GM12874 (cell line): ENCODE data around the gene SEPTIN3.

Experiments
- TF ChIP-seq, protein P1 (sequence below): IDR thresholded peaks from 2 replicates; pipeline ENCODE4 v1.5.1; 2011; ENCODE audit warnings: low read depth, mild to moderate bottlenecking, control low read depth, low read length, moderate library complexity; ENCODE audit not compliant: insufficient read depth

The SEPTIN3 gene

DNA sequence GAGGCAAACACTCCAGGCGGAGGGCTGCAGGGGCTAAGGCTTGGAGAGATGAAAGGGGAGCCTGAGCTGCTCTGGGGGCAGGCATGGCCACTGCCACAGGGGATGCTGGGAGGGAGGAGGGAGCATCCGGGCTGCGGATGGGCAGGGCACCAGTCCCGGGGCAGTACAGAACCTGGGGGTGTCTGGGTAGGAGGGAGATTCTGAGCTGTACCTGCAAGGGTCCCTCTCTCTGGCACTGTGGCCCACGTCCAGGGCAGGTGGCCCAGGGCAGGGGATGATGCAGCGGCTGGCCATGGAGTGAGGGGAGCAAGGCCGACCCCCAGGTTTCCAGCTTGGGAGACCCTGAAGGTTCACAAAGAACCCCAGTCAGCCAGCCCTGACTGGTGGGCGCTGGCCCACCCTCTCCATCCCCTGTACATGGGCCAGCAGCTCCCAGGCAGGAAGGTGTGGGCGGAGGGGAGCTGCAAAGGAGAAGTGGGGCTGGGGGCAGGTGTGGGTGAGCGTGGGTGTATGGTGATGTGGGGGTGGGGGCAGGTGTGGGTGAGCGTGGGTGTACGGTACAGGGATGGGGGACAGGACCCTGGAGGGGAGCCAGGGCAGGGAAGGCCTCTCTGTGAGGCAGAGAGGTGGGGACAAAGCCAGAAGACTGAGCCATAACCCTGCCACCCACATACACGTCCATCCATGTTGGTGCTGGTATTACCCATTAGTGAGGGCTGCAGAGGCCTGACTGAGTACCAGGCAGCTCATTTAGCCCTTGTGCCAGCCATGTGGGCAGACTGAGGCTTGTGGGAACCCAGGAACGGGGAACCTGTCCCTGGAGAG, 40.4 kb upstream of the SEPTIN3 start:
- TF ChIP-seq, protein P1, sequence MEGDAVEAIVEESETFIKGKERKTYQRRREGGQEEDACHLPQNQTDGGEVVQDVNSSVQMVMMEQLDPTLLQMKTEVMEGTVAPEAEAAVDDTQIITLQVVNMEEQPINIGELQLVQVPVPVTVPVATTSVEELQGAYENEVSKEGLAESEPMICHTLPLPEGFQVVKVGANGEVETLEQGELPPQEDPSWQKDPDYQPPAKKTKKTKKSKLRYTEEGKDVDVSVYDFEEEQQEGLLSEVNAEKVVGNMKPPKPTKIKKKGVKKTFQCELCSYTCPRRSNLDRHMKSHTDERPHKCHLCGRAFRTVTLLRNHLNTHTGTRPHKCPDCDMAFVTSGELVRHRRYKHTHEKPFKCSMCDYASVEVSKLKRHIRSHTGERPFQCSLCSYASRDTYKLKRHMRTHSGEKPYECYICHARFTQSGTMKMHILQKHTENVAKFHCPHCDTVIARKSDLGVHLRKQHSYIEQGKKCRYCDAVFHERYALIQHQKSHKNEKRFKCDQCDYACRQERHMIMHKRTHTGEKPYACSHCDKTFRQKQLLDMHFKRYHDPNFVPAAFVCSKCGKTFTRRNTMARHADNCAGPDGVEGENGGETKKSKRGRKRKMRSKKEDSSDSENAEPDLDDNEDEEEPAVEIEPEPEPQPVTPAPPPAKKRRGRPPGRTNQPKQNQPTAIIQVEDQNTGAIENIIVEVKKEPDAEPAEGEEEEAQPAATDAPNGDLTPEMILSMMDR, result no peak

DNA sequence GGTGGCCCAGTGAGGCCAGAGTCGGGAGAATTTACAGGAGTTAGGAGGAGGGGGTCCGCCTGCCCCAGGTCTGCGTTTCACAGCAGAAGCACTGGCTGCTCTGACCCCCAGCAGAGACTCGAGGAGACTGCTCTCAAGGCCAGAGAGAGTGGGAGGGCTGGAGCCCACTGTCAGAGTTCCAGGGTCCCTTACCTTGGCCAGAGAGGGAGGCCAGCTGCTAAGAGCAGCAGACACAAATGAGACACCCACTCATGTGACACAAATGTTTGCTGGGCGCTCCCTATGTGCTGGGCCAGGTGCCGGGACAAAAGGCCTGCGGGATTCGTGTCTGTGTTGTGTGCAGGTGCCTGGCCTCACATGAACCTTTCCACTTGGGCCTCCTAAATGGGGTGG, 39.8 kb upstream of the SEPTIN3 start:
- TF ChIP-seq, protein P1, result no peak

DNA sequence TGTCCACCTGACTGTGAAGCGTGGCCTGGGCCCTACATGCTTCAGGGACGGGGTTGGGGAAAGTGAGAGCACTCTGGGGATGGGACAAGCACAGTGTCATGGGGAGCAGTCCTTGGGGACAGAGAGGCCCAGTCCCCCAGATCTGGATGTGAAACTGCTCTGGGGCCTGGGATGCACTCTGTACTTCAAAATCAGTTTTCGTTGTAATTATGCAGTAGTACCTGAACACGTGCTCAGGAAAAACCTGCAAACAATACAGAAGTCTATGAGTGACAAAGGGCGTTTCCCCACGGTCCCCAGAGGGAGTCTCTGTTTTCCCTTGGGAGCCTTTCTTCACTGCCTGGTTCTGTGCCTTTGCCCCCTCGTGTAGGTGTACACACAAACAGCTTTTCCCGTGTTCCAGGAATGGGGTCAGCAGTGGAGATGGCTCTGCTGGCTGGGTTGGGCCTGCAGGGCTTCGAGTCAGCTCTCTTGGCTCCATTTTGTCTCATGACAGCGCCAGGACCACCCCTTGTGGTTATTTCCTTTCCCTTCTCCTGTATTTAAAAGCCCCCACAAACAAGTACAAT, 37.5 kb upstream of the SEPTIN3 start:
- TF ChIP-seq, protein P1, result no peak

DNA sequence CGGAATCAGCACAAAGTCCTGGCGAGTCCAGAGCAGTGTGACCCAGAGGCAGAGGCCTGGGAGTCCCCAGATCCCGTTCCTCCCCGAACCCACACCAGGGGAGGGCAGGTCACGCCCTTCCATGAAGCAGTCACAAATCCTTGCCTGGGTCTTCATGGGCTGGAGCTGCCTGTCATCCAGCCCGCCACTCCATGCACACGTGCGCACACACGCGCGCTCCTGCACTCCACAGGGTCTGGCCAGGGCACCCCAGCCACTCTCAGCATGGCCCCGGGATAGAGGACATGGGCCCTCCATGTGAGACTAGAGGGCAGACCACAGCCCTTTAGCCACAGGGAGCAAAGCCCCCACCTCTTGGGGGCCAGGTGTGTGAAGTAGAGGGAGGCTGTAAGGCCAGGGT, 36.9 kb upstream of the SEPTIN3 start:
- TF ChIP-seq, protein P1, result no peak

DNA sequence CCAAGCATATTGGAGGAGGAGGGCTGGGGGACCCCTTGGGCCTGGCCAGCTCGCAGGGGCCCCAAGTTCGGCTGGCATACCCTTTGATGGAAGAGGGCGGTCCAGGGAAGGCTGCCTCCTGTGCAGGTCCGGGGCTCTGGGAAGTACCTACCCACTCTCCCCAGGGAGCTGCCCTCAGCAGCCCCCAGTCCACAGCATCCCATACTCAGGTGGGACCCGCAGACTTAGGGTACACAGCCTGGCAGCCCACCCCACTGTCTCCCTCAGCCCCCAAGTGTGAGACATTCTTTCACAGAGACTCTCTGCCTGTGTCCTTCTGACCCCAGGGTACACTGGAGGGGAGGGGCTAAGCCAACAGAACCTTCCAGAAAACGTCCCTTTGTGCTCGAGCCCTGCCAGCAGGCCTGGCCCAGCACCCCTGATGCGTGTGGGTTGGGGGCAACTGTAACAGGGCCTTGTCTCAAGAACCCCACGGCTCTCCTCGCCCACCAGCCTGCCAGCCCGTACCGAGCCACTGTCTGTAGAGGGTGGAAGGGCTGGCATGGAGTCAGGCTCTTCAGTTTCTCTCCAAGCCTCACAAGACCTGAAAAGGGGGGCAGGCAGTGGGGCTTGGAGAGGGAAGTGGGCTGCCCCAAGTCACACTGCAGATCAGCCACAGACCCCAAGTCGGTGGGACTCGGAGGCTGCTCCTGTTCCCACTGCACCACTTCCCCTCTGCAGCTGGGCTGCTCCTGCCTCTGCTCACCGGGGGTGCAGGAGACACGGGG, 35.6 kb upstream of the SEPTIN3 start:
- TF ChIP-seq, protein P1, result no peak

DNA sequence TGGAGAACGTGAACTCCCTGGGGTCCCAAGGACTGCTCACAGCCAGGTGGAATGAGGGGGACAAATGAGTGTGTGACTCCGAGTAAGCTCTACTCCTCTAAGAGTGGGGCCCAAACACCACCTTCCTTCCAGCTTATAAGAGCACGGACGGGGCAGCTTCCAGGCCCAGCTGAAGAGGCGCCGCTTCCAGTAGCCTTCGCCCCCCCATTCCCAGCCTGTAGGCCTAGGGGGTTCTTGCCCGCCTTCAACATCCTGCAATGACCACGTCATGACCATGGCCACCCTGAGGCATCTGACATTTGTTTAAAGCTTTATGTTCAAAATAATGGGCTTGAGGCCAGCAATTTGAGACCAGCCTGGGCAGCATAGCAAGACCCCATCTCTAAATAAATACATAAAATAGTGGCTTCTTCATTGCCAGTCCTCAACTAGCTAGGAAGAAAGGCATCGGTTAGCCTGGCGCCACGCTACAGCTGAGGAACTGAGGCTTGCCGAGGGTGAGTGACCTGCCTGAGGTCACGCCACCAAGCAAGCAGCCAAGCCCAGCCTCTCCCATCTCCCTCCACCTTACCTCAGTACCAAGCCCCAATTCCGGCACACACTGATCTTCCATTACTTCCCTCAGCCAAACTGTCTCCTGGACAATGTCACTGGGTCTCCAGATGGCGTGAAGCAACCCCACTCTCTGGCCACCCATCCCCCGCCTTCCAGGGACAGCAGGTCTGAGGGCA, 34.8 kb upstream of the SEPTIN3 start:
- TF ChIP-seq, protein P1, result no peak

DNA sequence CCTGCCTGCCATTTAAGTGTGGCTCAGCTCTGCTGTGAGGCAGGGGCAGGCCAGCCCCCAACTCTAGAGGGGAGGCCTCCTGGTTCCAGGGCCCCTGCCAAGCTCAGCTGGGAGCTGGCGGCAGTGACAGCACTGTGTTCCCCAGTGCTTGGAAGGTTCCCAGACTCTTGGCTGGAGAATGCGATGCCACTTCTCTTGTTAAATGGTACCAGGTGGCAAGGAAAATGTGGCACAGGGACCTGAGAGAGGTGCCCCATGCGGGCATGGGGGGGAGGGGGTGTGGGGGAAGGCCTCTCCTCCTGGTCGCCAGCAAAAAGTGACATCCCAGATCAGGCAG, 34.3 kb upstream of the SEPTIN3 start:
- TF ChIP-seq, protein P1, result no peak
